GM18526 (cell line): ENCODE measurements around the gene FBXO34.

Experiments used
- POLR2A ChIP-seq: IDR thresholded peaks from 3 replicates; pipeline ENCODE4 v1.6.1; 2011; ENCODE audit not compliant: insufficient read length; ENCODE audit errors: extremely low read depth

FBXO34 gene

GRCh38 chr14:55327179-55327578, 56.0 kb downstream of the FBXO34 start:
- no peak for TF ChIP-seq POLR2A

- no peak for TF ChIP-seq POLR2A
These were observed 57.1 kb downstream of the FBXO34 start for GRCh38 chr14:55328317-55328716.

- no peak for TF ChIP-seq POLR2A
These were observed 58.9 kb downstream of the FBXO34 start for GRCh38 chr14:55329999-55330710.

GRCh38 chr14:55332654-55333570, 61.7 kb downstream of the FBXO34 start:
- TF ChIP-seq POLR2A, result no peak

GRCh38 chr14:55333711-55334485, 62.7 kb downstream of the FBXO34 start:
- no peak for TF ChIP-seq POLR2A

GRCh38 chr14:55336162-55336561, 64.9 kb downstream of the FBXO34 start:
- TF ChIP-seq POLR2A, result no peak

- no peak for TF ChIP-seq POLR2A
These were observed 65.5 kb downstream of the FBXO34 start for GRCh38 chr14:55336691-55337090.

GRCh38 chr14:55339770-55340169, 68.5 kb downstream of the FBXO34 start:
- TF ChIP-seq POLR2A, result no peak

- TF ChIP-seq POLR2A, result no peak
These were observed 69.3 kb downstream of the FBXO34 start for GRCh38 chr14:55340482-55340881.

- TF ChIP-seq POLR2A, result no peak
These were observed 70.6 kb downstream of the FBXO34 start for GRCh38 chr14:55341781-55342180.

GRCh38 chr14:55347040-55347439, 75.8 kb downstream of the FBXO34 start:
- TF ChIP-seq POLR2A, result no peak

GRCh38 chr14:55347748-55348147, 76.5 kb downstream of the FBXO34 start:
- no peak for TF ChIP-seq POLR2A

- no peak for TF ChIP-seq POLR2A
These were observed 77.7 kb downstream of the FBXO34 start for GRCh38 chr14:55348766-55349453.

- TF ChIP-seq POLR2A, result no peak
These were observed 78.3 kb downstream of the FBXO34 start for GRCh38 chr14:55349565-55349964.

- no peak for TF ChIP-seq POLR2A
These were observed 79.2 kb downstream of the FBXO34 start for GRCh38 chr14:55350461-55350860.
